Right cardiac atrium (tissue), 5 donors: Measurements from ENCODE around the gene MAB21L4. TPM values are rescaled to one million over a fixed set of nuclear protein-coding genes. Genes with fewer than 3 reads are reported as not detected.
A peak's percentile ranks its signal among the peaks of the same experiment; 100 is the strongest.

ENCODE experiments used
- ATAC-seq, 2 donors: fragments of 200-7000 bp; cut with Tn5 transposase; one replicate each; pipeline versions ENCODE4 v1.8.0 to v1.9.1; 2020; ENCODE audit warnings: moderate library complexity in 2 of 2, mild to moderate bottlenecking in 1 of 2
- DNase-seq, 3 donors: peaks; one replicate each; pipeline ENCODE4 v3.0.0-alpha.2; 2020
- H3K27ac ChIP-seq: one replicate; pipeline ENCODE4 v1.5.1; 2013; ENCODE audit warnings: mild to moderate bottlenecking, low read length, control low read depth, moderate library complexity
- H3K27me3 ChIP-seq: one replicate; pipeline ENCODE4 v1.6.1; 2013; ENCODE audit not compliant: control insufficient read depth, insufficient read depth
- H3K4me1 ChIP-seq: one replicate; pipeline ENCODE4 v1.6.1; 2013; ENCODE audit warnings: low read length; ENCODE audit not compliant: control insufficient read depth, insufficient read depth
- H3K4me3 ChIP-seq: one replicate; pipeline ENCODE4 v1.5.1; 2013; ENCODE audit warnings: low read length, control low read depth
- H3K9me3 ChIP-seq: one replicate; pipeline ENCODE4 v1.6.1; 2013; ENCODE audit warnings: low read length; ENCODE audit not compliant: control insufficient read depth
- WGBS: extraction: QIAGEN DNeasy Blood & Tissue Kit; methylation state at CpG from one replicate; pipeline ENCODE4 v1.1.7; 2013; 5-methylcytosine and 5-hydroxymethylcytosine counted together
- intact Hi-C, 4 donors: fragments of 100-400 bp; cut with DNase I; formaldehyde crosslinking; loops; one replicate each; pipeline versions ENCODE4 v1.11.0 to v1.14.0; 2022 to 2023
- polyA plus RNA-seq: library from polyadenylated mRNA; stranded (reverse); fragments of 200-250 nt; gene quantifications from one replicate; pipeline ENCODE4 v1.2.3, GENCODE V29; 2013
- total RNA-seq, 4 donors: library from RNA; stranded (reverse); fragmentation: NEBNext Ultra II Directional; extraction: Animal tissue kit (Norgen Biotek cat#: 25700); gene quantifications; one replicate each; pipeline ENCODE4 v1.2.1, GENCODE V29; 2021
- donor health status: healthy with polysubstance abuse.
- donor health status: DM: no; HTN: yes; CAD: no.
- donor health status: DM: no; HTN: no; CAD: no.
- donor health status: DM: no; HTN: yes; CAD: no; lungs with severe emphysema.
- donor health status: DM: yes; HTN: yes; CAD: no.

Gene MAB21L4
- total and polyA plus RNA-seq, 5 donors, result not detected

DNA sequence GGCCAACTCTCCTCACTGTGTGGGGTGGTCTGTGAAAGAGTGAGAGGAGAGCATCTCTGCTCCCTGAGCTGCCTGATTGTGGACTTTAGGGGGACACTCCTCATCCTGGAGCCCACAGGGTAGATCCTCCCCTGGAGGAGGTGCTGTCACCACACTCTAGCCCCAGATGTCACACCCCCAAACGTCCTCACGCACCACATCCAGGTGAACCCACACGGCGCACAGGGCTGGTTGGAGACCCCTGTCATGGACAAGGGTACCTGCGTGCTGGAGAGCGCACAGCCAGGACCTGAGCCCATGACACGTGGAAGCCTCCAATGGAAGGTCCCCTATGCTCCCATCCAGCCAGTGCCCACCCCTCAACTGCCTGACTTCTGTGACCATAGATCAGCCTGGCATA, 16.9 kb downstream of the MAB21L4 start:
- WGBS, result 74% methylated on average over 7 of the region's 7 CpGs
- no peaks in the 10 kb centered on the region for H3K4me1 ChIP-seq
- no peak overlapping the region for H3K27ac ChIP-seq
- DNase-seq (peak in 2 of 3 donors; percentile 16 to 18), ATAC-seq (no peak)
- H3K4me3 ChIP-seq, result no peak overlapping the region
- no peaks in the 10 kb centered on the region for H3K27me3 ChIP-seq
- intact Hi-C loops, result no loop called here
- no peaks in the 10 kb centered on the region for H3K9me3 ChIP-seq

DNA sequence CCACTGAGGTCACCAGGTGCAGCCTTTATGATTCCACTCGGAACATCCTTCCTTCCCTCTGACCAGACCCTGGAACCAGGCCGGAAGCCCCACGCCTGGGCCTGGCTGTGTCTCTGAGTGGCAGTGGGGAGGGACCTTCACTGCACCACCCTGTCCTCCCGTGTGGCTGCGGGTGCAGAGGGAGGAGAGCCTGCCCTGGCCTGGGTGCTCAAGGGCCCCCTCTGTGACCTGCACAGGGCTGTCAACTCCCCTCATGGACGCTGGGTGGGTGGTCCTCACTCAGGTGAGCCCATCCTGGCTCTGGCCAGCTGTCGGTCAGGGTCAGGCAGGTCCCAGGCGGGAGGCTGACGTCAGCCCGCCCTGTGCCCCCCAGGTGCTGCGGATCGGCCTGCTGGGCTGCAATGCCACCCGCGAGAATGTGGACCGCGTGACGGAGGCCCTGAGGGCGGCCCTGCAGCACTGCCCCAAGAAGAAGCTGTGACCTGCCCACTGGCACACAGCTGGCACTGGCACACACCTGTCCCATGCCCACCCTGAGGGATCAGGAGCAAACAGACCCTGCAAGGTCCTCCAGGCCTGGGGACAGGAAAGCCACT, 17.5 kb downstream of the MAB21L4 start:
- 85% methylated on average over 18 of the region's 18 CpGs for WGBS
- DNase-seq, result peak in 2 of 3 donors; percentile 39 to 43
- no peak for ATAC-seq
- intact Hi-C loops, result no loop called here
- Histone ChIP-seq H3K4me1 (no peaks in the 10 kb centered on the region), H3K4me3 (no peak overlapping the region), H3K9me3 (no peaks in the 10 kb centered on the region), H3K27ac (no peak overlapping the region), H3K27me3 (no peaks in the 10 kb centered on the region)

DNA sequence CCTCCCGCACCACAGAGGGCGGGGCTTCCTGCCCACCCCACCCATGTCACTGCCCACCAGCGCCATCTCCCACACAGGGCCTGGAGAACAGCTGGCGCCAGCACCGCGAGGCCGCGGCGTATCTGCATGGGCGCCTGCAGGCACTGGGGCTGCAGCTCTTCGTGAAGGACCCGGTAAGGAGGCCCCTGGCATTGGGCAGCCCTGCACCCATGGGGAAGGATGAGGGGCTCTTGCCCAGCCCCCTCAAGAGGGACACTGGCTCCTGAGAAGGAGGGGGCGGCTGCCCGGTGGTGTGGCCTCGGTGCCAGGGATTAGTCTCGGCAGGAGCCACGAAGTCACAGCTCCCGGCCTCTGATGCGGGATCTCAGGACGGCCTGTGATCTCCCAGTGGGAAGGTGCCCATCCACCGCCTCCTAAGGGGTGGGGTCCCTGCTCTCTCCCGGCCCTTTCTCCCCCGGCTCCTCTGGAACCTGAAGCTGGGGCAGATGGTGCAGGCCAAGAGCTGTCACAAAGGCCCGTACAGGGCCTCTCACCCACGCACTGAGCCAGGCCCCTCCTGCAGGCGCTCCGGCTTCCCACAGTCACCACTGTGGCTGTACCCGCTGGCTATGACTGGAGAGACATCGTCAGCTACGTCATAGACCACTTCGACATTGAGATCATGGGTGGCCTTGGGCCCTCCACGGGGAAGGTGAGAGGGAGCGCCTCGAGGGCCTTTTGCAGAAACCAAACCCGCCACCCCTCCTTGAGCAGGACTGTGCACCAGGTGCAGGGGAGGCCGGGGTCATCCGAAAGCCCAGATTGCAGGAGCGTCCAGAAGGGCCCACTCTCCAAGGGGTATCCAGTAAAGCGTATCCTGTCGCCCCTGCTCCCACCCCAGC, 18.3 kb downstream of the MAB21L4 start:
- no peak overlapping the region for H3K4me3 ChIP-seq
- DNase-seq, result peak in 2 of 3 donors; percentile 36 to 38
- H3K9me3 ChIP-seq, result no peaks in the 10 kb centered on the region
- no peaks in the 10 kb centered on the region for H3K27me3 ChIP-seq
- 88% methylated on average over 40 of the region's 40 CpGs for WGBS
- intact Hi-C loops, result no loop called here
- no peak for ATAC-seq
- H3K27ac ChIP-seq, result no peak overlapping the region
- no peaks in the 10 kb centered on the region for H3K4me1 ChIP-seq

DNA sequence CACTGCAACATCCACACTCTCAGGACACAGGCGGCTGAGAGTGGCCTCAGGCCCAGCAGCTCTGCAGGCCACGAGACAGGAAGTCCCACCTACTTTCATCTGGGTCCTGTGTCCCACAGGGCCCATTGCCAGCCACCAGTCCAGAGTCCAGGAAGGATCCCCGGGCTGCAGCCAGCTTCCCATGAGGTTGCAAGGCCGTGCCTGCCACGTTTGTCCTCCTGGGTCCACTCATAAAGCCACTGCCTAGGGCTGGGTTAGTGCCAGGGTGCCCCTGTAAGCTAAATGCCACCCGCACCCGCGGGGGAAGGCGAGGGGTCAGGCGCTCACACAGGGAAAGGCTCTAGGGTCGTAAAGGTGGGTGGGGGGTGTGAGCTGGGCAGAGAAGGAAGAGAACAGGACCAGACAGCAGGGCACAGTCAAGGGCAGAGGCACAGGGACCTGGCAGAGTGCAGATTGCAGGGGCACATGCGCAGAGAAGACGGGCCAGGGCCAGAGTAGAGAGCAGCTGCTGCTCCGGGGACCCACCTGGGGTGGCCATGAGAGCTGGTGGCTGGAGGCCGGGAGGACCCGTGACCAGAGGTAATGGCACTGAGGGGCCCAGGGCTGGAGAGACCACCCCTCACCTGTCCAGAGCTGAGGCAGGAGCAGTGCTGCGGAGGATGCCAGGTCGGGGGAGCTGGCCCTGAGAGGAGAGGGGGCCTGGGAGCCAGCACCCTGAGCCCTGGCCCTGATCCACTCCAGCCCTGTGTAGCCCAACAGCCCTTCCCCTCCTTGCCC, 19.3 kb downstream of the MAB21L4 start:
- Histone ChIP-seq H3K27ac (no peak overlapping the region), H3K4me3 (no peak overlapping the region), H3K27me3 (no peaks in the 10 kb centered on the region), H3K9me3 (no peaks in the 10 kb centered on the region), H3K4me1 (no peaks in the 10 kb centered on the region)
- ATAC-seq (peak in 1 of 2 donors; percentile 30), DNase-seq (peak in 2 of 3 donors; percentile 39 to 59)
- 74% methylated on average over 18 of the region's 18 CpGs for WGBS
- intact Hi-C loops, result no loop called here

DNA sequence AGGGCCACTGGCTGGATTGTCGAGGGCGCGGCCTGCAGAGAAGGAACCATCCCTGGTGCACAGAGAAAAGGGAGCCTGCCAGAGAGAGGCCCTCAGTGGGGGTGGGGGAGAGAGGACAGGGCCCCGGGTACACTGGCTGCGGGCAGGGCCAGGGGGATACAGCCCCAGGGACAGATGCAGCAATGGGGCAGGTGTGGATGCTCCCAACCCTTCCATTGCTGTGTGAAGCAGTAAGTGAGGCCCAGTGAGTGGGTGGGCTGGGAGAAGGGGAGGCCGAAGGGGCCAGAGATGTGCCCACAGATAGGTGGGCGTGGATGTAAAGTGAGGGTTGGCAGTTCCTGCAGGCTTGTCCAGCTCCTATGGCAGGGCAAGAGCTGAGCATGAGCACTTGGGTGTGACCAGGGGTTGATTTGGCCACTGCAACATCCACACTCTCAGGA, 19.9 kb downstream of the MAB21L4 start:
- intact Hi-C loops, result no loop called here
- no peak for ATAC-seq
- 68% methylated on average over 7 of the region's 7 CpGs for WGBS

DNA sequence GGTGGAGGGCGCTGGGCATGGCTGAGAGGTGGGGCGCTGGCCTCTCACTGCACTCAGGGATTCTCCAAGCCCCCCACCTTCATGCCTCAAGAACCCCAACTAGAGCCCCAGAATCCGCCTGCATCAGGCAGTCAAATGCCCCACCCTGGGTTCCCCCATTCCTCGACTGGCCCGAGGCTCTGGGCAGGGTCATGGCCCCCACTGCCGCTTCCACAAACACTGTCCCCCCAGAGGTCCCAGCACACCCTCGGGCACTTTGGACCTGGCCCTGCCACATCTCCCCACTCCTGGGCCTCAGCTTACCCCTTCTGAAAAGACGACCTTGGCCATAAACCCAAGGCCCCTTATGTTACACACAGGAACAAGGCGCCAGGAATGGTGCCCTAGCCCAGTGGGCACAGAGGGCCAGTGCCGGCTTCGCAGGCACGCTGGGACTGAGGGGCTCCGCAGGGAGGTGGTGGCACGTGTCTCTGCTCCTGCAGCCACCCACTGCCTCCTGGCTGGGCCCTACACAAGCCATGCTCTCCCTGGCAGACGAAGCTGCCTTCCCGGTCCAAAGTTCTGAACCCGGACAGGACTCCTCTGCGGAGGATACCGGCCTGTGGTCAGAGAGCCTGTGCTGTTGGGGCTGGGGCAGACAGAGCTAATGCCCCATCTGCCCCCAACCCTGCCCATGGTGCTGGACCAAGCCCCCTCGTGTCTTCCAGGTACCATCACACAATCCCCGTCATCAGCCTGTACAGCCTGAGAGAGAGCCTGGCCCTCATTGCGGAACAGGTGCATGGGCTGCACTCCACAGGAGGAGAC, 20.5 kb downstream of the MAB21L4 start:
- peak in 2 of 3 donors; percentile 26 to 28 for DNase-seq
- no peak overlapping the region for H3K4me3 ChIP-seq
- no peaks in the 10 kb centered on the region for H3K4me1 ChIP-seq
- H3K9me3 ChIP-seq, result no peaks in the 10 kb centered on the region
- ATAC-seq, result no peak
- H3K27me3 ChIP-seq, result no peaks in the 10 kb centered on the region
- WGBS, result 93% methylated on average over 22 of the region's 22 CpGs
- intact Hi-C loops, result no loop called here
- H3K27ac ChIP-seq, result no peak overlapping the region

More for the DNA sequence above, 19.9 kb downstream of the MAB21L4 start:
- H3K4me3 ChIP-seq, result no peak overlapping the region
- H3K27me3 ChIP-seq, result no peaks in the 10 kb centered on the region
- DNase-seq, result peak in 2 of 3 donors; percentile 18 to 32
- no peaks in the 10 kb centered on the region for H3K4me1 ChIP-seq
- H3K27ac ChIP-seq, result no peak overlapping the region
- H3K9me3 ChIP-seq, result no peaks in the 10 kb centered on the region

DNA sequence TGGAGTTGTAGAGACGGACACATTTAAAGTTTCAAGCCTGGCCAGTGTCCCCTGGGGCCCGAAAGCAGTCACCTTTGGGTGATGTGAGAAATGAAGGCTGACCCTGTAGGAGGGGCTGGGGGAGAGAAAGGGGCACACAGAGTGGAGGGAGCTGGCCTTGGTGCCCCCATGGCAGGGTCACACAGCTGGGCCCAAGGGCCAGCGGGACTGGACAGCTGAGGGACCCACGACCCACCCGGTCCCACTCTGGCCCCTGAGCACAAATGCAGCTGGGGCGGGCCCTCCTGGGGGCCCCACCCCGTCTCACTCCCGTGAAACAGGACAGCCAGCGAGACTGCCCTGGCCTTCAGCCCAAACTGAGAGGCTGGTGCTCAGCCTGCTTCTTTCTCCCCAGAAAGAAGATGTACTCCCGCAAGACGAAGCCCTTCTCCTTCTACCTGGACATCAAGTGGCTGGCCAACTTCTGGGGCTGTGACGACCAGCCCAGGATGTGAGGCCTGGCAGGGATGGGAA, 21.2 kb downstream of the MAB21L4 start:
- no peaks in the 10 kb centered on the region for H3K27me3 ChIP-seq
- WGBS, result 85% methylated on average over 12 of the region's 12 CpGs
- no peak for ATAC-seq
- intact Hi-C loops, result no loop called here
- H3K27ac ChIP-seq, result no peak overlapping the region
- H3K9me3 ChIP-seq, result no peaks in the 10 kb centered on the region
- DNase-seq, result peak in 2 of 3 donors; percentile 27 to 48
- H3K4me1 ChIP-seq, result no peaks in the 10 kb centered on the region
- H3K4me3 ChIP-seq, result no peak overlapping the region

DNA sequence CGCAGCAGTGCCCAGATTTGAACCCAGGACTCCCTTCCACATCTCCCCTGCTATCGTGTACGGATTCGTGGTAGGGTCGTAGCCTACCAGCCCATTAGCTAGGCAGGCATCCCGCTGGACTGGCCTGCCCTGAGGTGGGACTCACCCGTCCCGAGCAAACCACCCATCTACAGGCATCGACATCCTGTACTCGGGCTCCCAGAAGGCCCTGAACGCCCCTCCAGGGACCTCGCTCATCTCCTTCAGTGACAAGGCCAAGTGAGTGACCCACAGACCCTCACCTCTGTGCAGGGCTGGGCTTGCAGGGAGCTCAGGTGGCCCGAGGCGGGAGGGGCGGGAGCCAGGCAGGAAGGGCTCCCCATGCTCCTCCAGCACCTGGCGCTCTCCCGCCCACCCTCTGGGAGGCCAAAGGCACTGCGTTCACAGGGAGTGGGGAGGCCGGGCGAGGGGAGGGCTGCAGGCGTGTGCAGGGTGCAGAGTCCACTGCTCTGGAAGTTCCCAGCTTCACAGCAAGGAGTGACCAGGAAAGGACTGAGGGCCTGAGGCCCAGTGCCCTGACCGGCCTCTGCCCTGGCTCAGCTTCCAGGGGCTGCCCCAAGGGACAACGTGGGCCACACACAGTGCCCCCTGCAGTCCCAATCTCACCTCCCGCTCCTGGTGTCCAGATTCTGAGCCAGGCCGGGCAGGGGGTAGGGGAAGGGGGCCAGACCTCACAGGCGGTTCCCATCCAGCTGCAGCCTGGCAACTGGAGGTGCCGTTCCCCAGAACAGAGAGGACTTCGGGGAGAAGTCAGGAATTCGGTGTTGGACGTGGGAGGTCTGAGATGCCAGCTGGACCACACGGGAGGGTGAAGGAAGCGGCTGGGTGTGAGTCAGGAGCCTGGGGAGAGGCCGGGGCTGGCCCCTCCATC, 21.9 kb downstream of the MAB21L4 start:
- Histone ChIP-seq H3K9me3 (no peaks in the 10 kb centered on the region), H3K27me3 (no peaks in the 10 kb centered on the region), H3K4me1 (no peaks in the 10 kb centered on the region), H3K27ac (no peak overlapping the region), H3K4me3 (no peak overlapping the region)
- no peak for ATAC-seq
- 77% methylated on average over 33 of the region's 33 CpGs for WGBS
- DNase-seq, result peak in 2 of 3 donors; percentile 38 to 45
- intact Hi-C loops, result no loop called here

DNA sequence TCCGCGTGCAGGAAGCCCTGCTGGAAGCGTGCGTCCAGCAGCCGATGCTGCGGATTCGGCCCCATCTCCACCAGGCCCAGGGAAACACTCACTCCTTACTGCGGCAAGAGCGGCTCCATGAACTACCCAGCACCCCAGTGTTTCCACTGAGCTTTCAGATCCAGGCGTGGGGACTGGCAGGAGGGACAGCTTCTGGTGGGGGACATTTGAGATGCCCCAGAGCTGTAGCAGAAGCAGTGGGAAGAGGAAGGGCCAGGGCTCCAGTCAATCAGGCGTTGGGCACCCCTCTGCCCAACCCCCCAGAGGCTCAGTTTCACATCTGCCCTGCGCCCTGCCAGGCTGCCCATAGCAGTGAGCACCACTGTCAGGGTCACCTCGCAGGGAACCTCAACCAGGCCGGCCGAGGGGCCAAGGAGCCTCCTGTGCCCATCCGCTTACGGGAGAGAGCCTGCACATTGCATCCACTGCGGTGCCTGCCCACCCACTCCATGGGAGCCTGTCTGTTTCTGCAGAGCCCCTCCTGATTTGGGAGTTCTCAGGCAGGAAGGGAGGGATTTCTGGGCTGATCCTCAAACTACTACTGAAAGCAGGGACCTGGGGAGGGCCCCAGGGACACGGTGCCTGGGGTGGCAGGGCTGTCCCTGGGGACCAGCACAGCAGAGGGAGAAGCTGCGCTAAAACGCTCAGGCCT, 22.7 kb downstream of the MAB21L4 start:
- intact Hi-C loops, result no loop called here
- no peaks in the 10 kb centered on the region for H3K27me3 ChIP-seq
- H3K9me3 ChIP-seq, result no peaks in the 10 kb centered on the region
- no peak overlapping the region for H3K4me3 ChIP-seq
- ATAC-seq (no peak), DNase-seq (peak in 2 of 3 donors; percentile 27 to 37)
- 78% methylated on average over 21 of the region's 21 CpGs for WGBS
- H3K27ac ChIP-seq, result no peak overlapping the region
- no peaks in the 10 kb centered on the region for H3K4me1 ChIP-seq
